Limb (tissue), 2 donors: ENCODE results near the gene ANTXRL.

ENCODE experiments used
- DNase-seq, 2 donors: peaks; one replicate each; pipeline ENCODE4 v3.0.0-alpha.2; 2016; ENCODE audit errors: extremely low spot score in 2 of 2

Gene ANTXRL

GRCh38 chr10:46272863-46273415 lies 13.9 kb upstream of the ANTXRL start:
- DNase-seq: peak in 1 of 2 donors; percentile 14

- DNase-seq: peak in 1 of 2 donors; percentile 16
Observed at GRCh38 chr10:46273506-46274477, 13.0 kb upstream of the ANTXRL start.

GRCh38 chr10:46277840-46278239 lies 9.0 kb upstream of the ANTXRL start:
- DNase-seq: no peak

GRCh38 chr10:46282421-46282831 lies 4.4 kb upstream of the ANTXRL start:
- DNase-seq: peak in 1 of 2 donors; percentile 34

- DNase-seq: peak; percentile 55 to 74
Observed at GRCh38 chr10:46282842-46283574, 3.8 kb upstream of the ANTXRL start.

GRCh38 chr10:46283580-46284285 lies 3.1 kb upstream of the ANTXRL start:
- DNase-seq: no peak

- peak; percentile 60 to 88 for DNase-seq
Observed at GRCh38 chr10:46284286-46285229, 2.2 kb upstream of the ANTXRL start.

GRCh38 chr10:46285300-46285699 lies 1.5 kb upstream of the ANTXRL start:
- DNase-seq: no peak

GRCh38 chr10:46285966-46286620 lies 704 bp upstream of the ANTXRL start:
- no peak for DNase-seq

GRCh38 chr10:46287846-46288477 lies 1.2 kb downstream of the ANTXRL start:
- peak in 1 of 2 donors; percentile 14 for DNase-seq

- no peak for DNase-seq
Observed at GRCh38 chr10:46288601-46289206, 1.9 kb downstream of the ANTXRL start.

GRCh38 chr10:46289209-46289810 lies 2.5 kb downstream of the ANTXRL start:
- DNase-seq: no peak

GRCh38 chr10:46290101-46290886 lies 3.5 kb downstream of the ANTXRL start:
- DNase-seq: no peak

- no peak for DNase-seq
Observed at GRCh38 chr10:46291817-46292572, 5.2 kb downstream of the ANTXRL start.

- peak in 1 of 2 donors; percentile 11 for DNase-seq
Observed at GRCh38 chr10:46292573-46293023, 5.8 kb downstream of the ANTXRL start.

- DNase-seq: peak in 1 of 2 donors; percentile 16
Observed at GRCh38 chr10:46293228-46293627, 6.4 kb downstream of the ANTXRL start.
